Skin of body (tissue), 3 donors: Measurements from ENCODE around the gene RPL7A. TPM values are rescaled to one million over a fixed set of nuclear protein-coding genes. Genes with fewer than 3 reads are reported as not detected.
"Not testable (repeated sequence)": the region's sequence is repeated elsewhere in the genome, so short reads cannot be mapped to it uniquely, and the experiment has no call there.

Experiments
- DNase-seq: peaks from one replicate; lab custom pipeline; 2025; lab: John Stamatoyannopoulos, UW
- small RNA-seq: library from RNA; depleted of rRNA; stranded (forward); fragments of <200 nt; gene quantifications from one replicate; pipeline ENCODE3, GENCODE V24; 2014; ENCODE audit warnings: low replicate concordance
- total RNA-seq: library from RNA; depleted of rRNA; stranded (reverse); fragments of >200 nt; gene quantifications from one replicate; pipeline ENCODE4 v1.2.3, GENCODE V29; 2014

Gene RPL7A
- total RNA-seq, 1 donor from 2014 or later = 1,486 TPM

- DNase-seq = no peak
Observed at GRCh38 chr9:133386338-133386737, 38.3 kb downstream of the RPL7A start.

GRCh38 chr9:133387680-133388079, 39.7 kb downstream of the RPL7A start:
- DNase-seq = no peak

- DNase-seq = no peak
Observed at GRCh38 chr9:133389025-133389557, 41.1 kb downstream of the RPL7A start.

GRCh38 chr9:133389562-133389961, 41.5 kb downstream of the RPL7A start:
- no peak for DNase-seq

- DNase-seq = no peak
Observed at GRCh38 chr9:133390713-133391112, 42.7 kb downstream of the RPL7A start.

- DNase-seq = not testable (repeated sequence)
Observed at GRCh38 chr9:133391449-133391848, 43.4 kb downstream of the RPL7A start.

- DNase-seq = not testable (repeated sequence)
Observed at GRCh38 chr9:133392308-133392707, 44.3 kb downstream of the RPL7A start.

- DNase-seq = no peak
Observed at GRCh38 chr9:133393399-133393798, 45.4 kb downstream of the RPL7A start.

GRCh38 chr9:133394687-133395271, 46.8 kb downstream of the RPL7A start:
- no peak for DNase-seq

GRCh38 chr9:133396952-133397351, 48.9 kb downstream of the RPL7A start:
- no peak for DNase-seq

- DNase-seq = no peak
Observed at GRCh38 chr9:133397370-133397769, 49.4 kb downstream of the RPL7A start.

GRCh38 chr9:133397895-133398294, 49.9 kb downstream of the RPL7A start:
- no peak for DNase-seq

- no peak for DNase-seq
Observed at GRCh38 chr9:133400292-133400691, 52.3 kb downstream of the RPL7A start.

Small RNAs within 50 kb of the gene (small RNA-seq; reads per million reads assigned to genes)
- gene RF00019 = not detected
- not detected for gene SNORD24
- gene SNORD36A = not detected
- gene SNORD36B = not detected
- gene SNORD36C = not detected

Other genes starting within 250 kb of the RPL7A start
- gene RALGDS, start 227.0 kb upstream of the RPL7A start, total RNA-seq = 47.4 TPM
- 3.4 TPM for gene GBGT1, start 184.3 kb upstream of the RPL7A start, total RNA-seq
- 0.30 TPM for gene OBP2B, start 139.0 kb upstream of the RPL7A start, total RNA-seq
- gene ABO, start 73.0 kb upstream of the RPL7A start, total RNA-seq = 0.39 TPM
- 12.9 TPM for gene SURF6, start 12.0 kb upstream of the RPL7A start, total RNA-seq
- gene MED22, start 87 bp upstream of the RPL7A start, total RNA-seq = 12.4 TPM
- 15.0 TPM for gene SURF1, start 8.3 kb downstream of the RPL7A start, total RNA-seq
- 9.3 TPM for gene SURF2, start 8.3 kb downstream of the RPL7A start, total RNA-seq
- 133 TPM for gene SURF4, start 27.8 kb downstream of the RPL7A start, total RNA-seq
- 0.49 TPM for gene STKLD1, start 28.1 kb downstream of the RPL7A start, total RNA-seq
- 11.3 TPM for gene REXO4, start 69.8 kb downstream of the RPL7A start, total RNA-seq
- 3.2 TPM for gene ADAMTS13, start 74.1 kb downstream of the RPL7A start, total RNA-seq
- 4.3 TPM for gene CACFD1, start 111.8 kb downstream of the RPL7A start, total RNA-seq
- gene SLC2A6, start 130.9 kb downstream of the RPL7A start, total RNA-seq = 1.8 TPM
- gene MYMK, start 176.7 kb downstream of the RPL7A start, total RNA-seq = 0.89 TPM
- 1.5 TPM for gene ADAMTSL2, start 186.5 kb downstream of the RPL7A start, total RNA-seq